ENCODE measurements around the gene MAP3K20.
"Not testable (repeated sequence)": the region's sequence is repeated elsewhere in the genome, so short reads cannot be mapped to it uniquely, and the experiment has no call there.

The MAP3K20 gene

GRCh38 chr2:173286153-173286809, 210.6 kb downstream of the MAP3K20 start:
- DNase-seq = no peak

- no peak for DNase-seq
These were observed 211.9 kb downstream of the MAP3K20 start for GRCh38 chr2:173287594-173287993.

GRCh38 chr2:173288561-173288960, 212.9 kb downstream of the MAP3K20 start:
- DNase-seq = no peak

- DNase-seq = no peak
These were observed 214.4 kb downstream of the MAP3K20 start for GRCh38 chr2:173290046-173290445.

- DNase-seq = no peak
These were observed 214.9 kb downstream of the MAP3K20 start for GRCh38 chr2:173290518-173290917.

GRCh38 chr2:173291412-173291811, 215.8 kb downstream of the MAP3K20 start:
- DNase-seq = no peak

- no peak for DNase-seq
These were observed 220.6 kb downstream of the MAP3K20 start for GRCh38 chr2:173296235-173296634.

- no peak for DNase-seq
These were observed 223.0 kb downstream of the MAP3K20 start for GRCh38 chr2:173298536-173299097.

GRCh38 chr2:173299764-173300163, 224.1 kb downstream of the MAP3K20 start:
- DNase-seq = no peak

- DNase-seq = no peak
These were observed 224.8 kb downstream of the MAP3K20 start for GRCh38 chr2:173300458-173300857.

GRCh38 chr2:173301549-173301948, 225.9 kb downstream of the MAP3K20 start:
- not testable (repeated sequence) for DNase-seq

GRCh38 chr2:173305303-173305702, 229.7 kb downstream of the MAP3K20 start:
- DNase-seq = no peak

- DNase-seq = no peak
These were observed 231.6 kb downstream of the MAP3K20 start for GRCh38 chr2:173307293-173307692.

GRCh38 chr2:173309370-173309769, 233.7 kb downstream of the MAP3K20 start:
- DNase-seq = not testable (repeated sequence)

GRCh38 chr2:173311844-173312606, 236.4 kb downstream of the MAP3K20 start:
- no peak for DNase-seq

Measured in activated CD8-positive, alpha-beta memory T cell treated with anti-CD3 and anti-CD28 coated beads, Interleukin-2, amount 50 U/mL, for 48 hours (primary cell).